ENCODE measurements around the gene WNT10A. TPM values are rescaled to one million over a fixed set of nuclear protein-coding genes. Genes with fewer than 3 reads are reported as not detected.
A peak's percentile ranks its signal among the peaks of the same experiment; 100 is the strongest.
"Not testable (repeated sequence)": the region's sequence is repeated elsewhere in the genome, so short reads cannot be mapped to it uniquely, and the experiment has no call there.

WNT10A gene
- 1 to 10 TPM; 1.4 to 2.7 (median 2.3) TPM for total RNA-seq

- Mint-ChIP-seq H3K4me3 (peak within 1 kb of the TSS; percentile 84), H3K36me3 (ENCODE audit: insufficient read depth) (no peaks in the 10 kb centered on the region), H3K9me3 (no peaks in the 10 kb centered on the region), H3K4me1 (ENCODE audit: low read depth) (peaks cover 52% of the 10 kb centered on the region), H3K27me3 (ENCODE audit: low read depth) (peaks cover 5% of the 10 kb centered on the region)
- ATAC-seq = peak; percentile 59 to 60
- peak; percentile 87 for DNase-seq
These were observed at the start of gene WNT10A for GRCh38 chr2:218880102-218880858. WNT10A (plus strand) TSS chr2:218880852; CDS start chr2:218880996, 144 bp downstream.

GRCh38 chr2:218831378-218831990 is 49.2 kb upstream of the WNT10A start, which contains the start of gene PRKAG3:
PRKAG3 (minus strand) TSS chr2:218831803.
- no peak for ATAC-seq
- Mint-ChIP-seq H3K27me3 (ENCODE audit: low read depth) (peaks cover 31% of the 10 kb centered on the region), H3K4me3 (no peak within 1 kb of the TSS), H3K4me1 (ENCODE audit: low read depth) (no peaks in the 10 kb centered on the region), H3K9me3 (no peaks in the 10 kb centered on the region), H3K36me3 (ENCODE audit: insufficient read depth) (no peaks in the 10 kb centered on the region)
- no peak for DNase-seq

GRCh38 chr2:218832081-218832480 is 48.6 kb upstream of the WNT10A start:
- Mint-ChIP-seq H3K27me3 (ENCODE audit: low read depth) (peaks cover 35% of the 10 kb centered on the region), H3K4me1 (ENCODE audit: low read depth) (no peaks in the 10 kb centered on the region), H3K4me3 (no peak overlapping the region), H3K36me3 (ENCODE audit: insufficient read depth) (no peaks in the 10 kb centered on the region), H3K9me3 (no peaks in the 10 kb centered on the region)
- DNase-seq (no peak), ATAC-seq (no peak)

GRCh38 chr2:218832520-218832919 is 48.1 kb upstream of the WNT10A start:
- peaks cover 38% of the 10 kb centered on the region for H3K27me3 Mint-ChIP-seq (ENCODE audit: low read depth)
- no peak for DNase-seq
- H3K36me3 Mint-ChIP-seq (ENCODE audit: insufficient read depth) = no peaks in the 10 kb centered on the region
- no peak for ATAC-seq
- H3K4me1 Mint-ChIP-seq (ENCODE audit: low read depth) = no peaks in the 10 kb centered on the region
- H3K4me3 Mint-ChIP-seq = no peak overlapping the region
- peaks cover 2% of the 10 kb centered on the region for H3K9me3 Mint-ChIP-seq

- H3K4me1 Mint-ChIP-seq (ENCODE audit: low read depth) = no peaks in the 10 kb centered on the region
- peaks cover 41% of the 10 kb centered on the region for H3K27me3 Mint-ChIP-seq (ENCODE audit: low read depth)
- no peak overlapping the region for H3K4me3 Mint-ChIP-seq
- H3K9me3 Mint-ChIP-seq = peaks cover 8% of the 10 kb centered on the region
- ATAC-seq = no peak
- no peaks in the 10 kb centered on the region for H3K36me3 Mint-ChIP-seq (ENCODE audit: insufficient read depth)
- no peak for DNase-seq
These were observed 47.5 kb upstream of the WNT10A start for GRCh38 chr2:218833023-218833609.

- Mint-ChIP-seq H3K4me3 (no peak overlapping the region), H3K9me3 (peaks cover 9% of the 10 kb centered on the region)
- no peak for DNase-seq
These were observed 46.0 kb upstream of the WNT10A start for GRCh38 chr2:218834685-218835084.

GRCh38 chr2:218837495-218837894 is 43.2 kb upstream of the WNT10A start:
- H3K4me1 Mint-ChIP-seq (ENCODE audit: low read depth) = no peaks in the 10 kb centered on the region
- no peak for DNase-seq
- no peaks in the 10 kb centered on the region for H3K36me3 Mint-ChIP-seq (ENCODE audit: insufficient read depth)
- H3K9me3 Mint-ChIP-seq = peaks cover 9% of the 10 kb centered on the region
- ATAC-seq = no peak
- peaks cover 48% of the 10 kb centered on the region for H3K27me3 Mint-ChIP-seq (ENCODE audit: low read depth)
- H3K4me3 Mint-ChIP-seq = no peak overlapping the region

More at GRCh38 chr2:218834685-218835084, 46.0 kb upstream of the WNT10A start:
- Mint-ChIP-seq H3K27me3 (ENCODE audit: low read depth) (peaks cover 48% of the 10 kb centered on the region), H3K4me1 (ENCODE audit: low read depth) (no peaks in the 10 kb centered on the region), H3K36me3 (ENCODE audit: insufficient read depth) (no peaks in the 10 kb centered on the region)
- ATAC-seq = no peak

- Mint-ChIP-seq H3K27me3 (ENCODE audit: low read depth) (peaks cover 49% of the 10 kb centered on the region), H3K9me3 (peaks cover 12% of the 10 kb centered on the region), H3K36me3 (ENCODE audit: insufficient read depth) (no peaks in the 10 kb centered on the region), H3K4me3 (no peak overlapping the region), H3K4me1 (ENCODE audit: low read depth) (no peaks in the 10 kb centered on the region)
- DNase-seq = no peak
- no peak for ATAC-seq
These were observed 41.2 kb upstream of the WNT10A start for GRCh38 chr2:218839430-218839829.

GRCh38 chr2:218839888-218840287 is 40.8 kb upstream of the WNT10A start:
- Mint-ChIP-seq H3K9me3 (peaks cover 12% of the 10 kb centered on the region), H3K4me3 (no peak overlapping the region), H3K27me3 (ENCODE audit: low read depth) (peaks cover 49% of the 10 kb centered on the region), H3K4me1 (ENCODE audit: low read depth) (no peaks in the 10 kb centered on the region), H3K36me3 (ENCODE audit: insufficient read depth) (no peaks in the 10 kb centered on the region)
- DNase-seq (no peak), ATAC-seq (no peak)

GRCh38 chr2:218844334-218844733 is 36.3 kb upstream of the WNT10A start:
- peaks cover 29% of the 10 kb centered on the region for H3K27me3 Mint-ChIP-seq (ENCODE audit: low read depth)
- H3K9me3 Mint-ChIP-seq; DNase-seq; ATAC-seq; H3K36me3 Mint-ChIP-seq (ENCODE audit: insufficient read depth); H3K4me3 Mint-ChIP-seq; H3K4me1 Mint-ChIP-seq (ENCODE audit: low read depth): not testable (repeated sequence)

GRCh38 chr2:218846963-218847362 is 33.7 kb upstream of the WNT10A start:
- H3K27me3 Mint-ChIP-seq (ENCODE audit: low read depth) = peaks cover 28% of the 10 kb centered on the region
- H3K36me3 Mint-ChIP-seq (ENCODE audit: insufficient read depth); H3K4me3 Mint-ChIP-seq; H3K9me3 Mint-ChIP-seq; ATAC-seq; H3K4me1 Mint-ChIP-seq (ENCODE audit: low read depth); DNase-seq: not testable (repeated sequence)

GRCh38 chr2:218849721-218850120 is 30.9 kb upstream of the WNT10A start:
- Mint-ChIP-seq H3K27me3 (ENCODE audit: low read depth) (peaks cover 37% of the 10 kb centered on the region), H3K36me3 (ENCODE audit: insufficient read depth) (no peaks in the 10 kb centered on the region), H3K9me3 (no peaks in the 10 kb centered on the region), H3K4me3 (no peak overlapping the region), H3K4me1 (ENCODE audit: low read depth) (peaks cover 2% of the 10 kb centered on the region)
- DNase-seq (no peak), ATAC-seq (no peak)

GRCh38 chr2:218850796-218851195 is 29.9 kb upstream of the WNT10A start:
- no peaks in the 10 kb centered on the region for H3K36me3 Mint-ChIP-seq (ENCODE audit: insufficient read depth)
- no peak overlapping the region for H3K4me3 Mint-ChIP-seq
- no peak for ATAC-seq
- H3K4me1 Mint-ChIP-seq (ENCODE audit: low read depth) = peaks cover 2% of the 10 kb centered on the region
- no peak for DNase-seq
- H3K9me3 Mint-ChIP-seq = no peaks in the 10 kb centered on the region
- H3K27me3 Mint-ChIP-seq (ENCODE audit: low read depth) = peaks cover 46% of the 10 kb centered on the region

GRCh38 chr2:218851286-218851685 is 29.4 kb upstream of the WNT10A start:
- peaks cover 2% of the 10 kb centered on the region for H3K4me1 Mint-ChIP-seq (ENCODE audit: low read depth)
- ATAC-seq (no peak), DNase-seq (no peak)
- no peaks in the 10 kb centered on the region for H3K36me3 Mint-ChIP-seq (ENCODE audit: insufficient read depth)
- peaks cover 50% of the 10 kb centered on the region for H3K27me3 Mint-ChIP-seq (ENCODE audit: low read depth)
- H3K9me3 Mint-ChIP-seq = no peaks in the 10 kb centered on the region
- H3K4me3 Mint-ChIP-seq = no peak overlapping the region
